ENCODE results near the gene PLPP2.

DNA sequence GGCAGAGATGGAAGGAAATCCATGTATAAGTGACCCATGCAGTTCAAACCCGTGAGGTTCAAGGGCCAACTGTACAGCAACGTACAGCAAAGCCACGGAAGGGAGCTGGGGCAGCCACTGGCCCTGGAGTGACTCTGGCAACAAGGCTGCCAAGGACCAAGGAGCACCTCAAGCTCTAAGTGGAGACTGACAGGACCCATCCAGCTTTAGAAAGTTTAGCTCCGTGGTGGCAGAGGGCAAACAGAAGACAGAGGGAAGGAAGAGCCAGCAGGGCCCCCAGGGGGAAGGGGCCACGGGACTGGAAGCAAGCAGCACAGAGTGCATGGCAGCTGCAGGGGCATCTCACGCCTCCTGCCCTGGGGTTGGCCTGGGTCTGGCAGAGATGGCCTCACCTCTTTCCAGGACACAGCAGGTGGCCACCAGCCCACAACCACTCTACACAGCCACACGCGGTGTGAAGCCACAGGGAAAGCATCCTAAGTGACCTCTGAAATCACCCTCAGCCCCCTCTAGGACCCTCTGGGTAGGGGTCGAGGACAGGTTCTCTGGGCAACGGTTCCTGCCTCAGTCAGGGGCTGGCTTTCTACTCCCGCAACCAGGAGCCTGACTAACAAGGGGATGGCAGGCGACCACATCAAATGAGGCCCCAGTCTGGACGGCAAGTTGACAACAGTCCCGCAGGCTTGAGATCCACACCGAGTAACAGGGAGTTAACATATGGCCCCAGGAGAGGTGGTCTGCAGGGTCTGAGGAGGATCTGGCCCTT, 49.6 kb upstream of the PLPP2 start:
- no peak for TF ChIP-seq POLR2AphosphoS5 (IDR thresholded peaks at IDR 0.05; ENCODE audit: low read depth, low read length)
- TF ChIP-seq, protein P1, sequence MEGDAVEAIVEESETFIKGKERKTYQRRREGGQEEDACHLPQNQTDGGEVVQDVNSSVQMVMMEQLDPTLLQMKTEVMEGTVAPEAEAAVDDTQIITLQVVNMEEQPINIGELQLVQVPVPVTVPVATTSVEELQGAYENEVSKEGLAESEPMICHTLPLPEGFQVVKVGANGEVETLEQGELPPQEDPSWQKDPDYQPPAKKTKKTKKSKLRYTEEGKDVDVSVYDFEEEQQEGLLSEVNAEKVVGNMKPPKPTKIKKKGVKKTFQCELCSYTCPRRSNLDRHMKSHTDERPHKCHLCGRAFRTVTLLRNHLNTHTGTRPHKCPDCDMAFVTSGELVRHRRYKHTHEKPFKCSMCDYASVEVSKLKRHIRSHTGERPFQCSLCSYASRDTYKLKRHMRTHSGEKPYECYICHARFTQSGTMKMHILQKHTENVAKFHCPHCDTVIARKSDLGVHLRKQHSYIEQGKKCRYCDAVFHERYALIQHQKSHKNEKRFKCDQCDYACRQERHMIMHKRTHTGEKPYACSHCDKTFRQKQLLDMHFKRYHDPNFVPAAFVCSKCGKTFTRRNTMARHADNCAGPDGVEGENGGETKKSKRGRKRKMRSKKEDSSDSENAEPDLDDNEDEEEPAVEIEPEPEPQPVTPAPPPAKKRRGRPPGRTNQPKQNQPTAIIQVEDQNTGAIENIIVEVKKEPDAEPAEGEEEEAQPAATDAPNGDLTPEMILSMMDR (IDR thresholded peaks at IDR 0.05) = no peak
- TF ChIP-seq, protein P2, sequence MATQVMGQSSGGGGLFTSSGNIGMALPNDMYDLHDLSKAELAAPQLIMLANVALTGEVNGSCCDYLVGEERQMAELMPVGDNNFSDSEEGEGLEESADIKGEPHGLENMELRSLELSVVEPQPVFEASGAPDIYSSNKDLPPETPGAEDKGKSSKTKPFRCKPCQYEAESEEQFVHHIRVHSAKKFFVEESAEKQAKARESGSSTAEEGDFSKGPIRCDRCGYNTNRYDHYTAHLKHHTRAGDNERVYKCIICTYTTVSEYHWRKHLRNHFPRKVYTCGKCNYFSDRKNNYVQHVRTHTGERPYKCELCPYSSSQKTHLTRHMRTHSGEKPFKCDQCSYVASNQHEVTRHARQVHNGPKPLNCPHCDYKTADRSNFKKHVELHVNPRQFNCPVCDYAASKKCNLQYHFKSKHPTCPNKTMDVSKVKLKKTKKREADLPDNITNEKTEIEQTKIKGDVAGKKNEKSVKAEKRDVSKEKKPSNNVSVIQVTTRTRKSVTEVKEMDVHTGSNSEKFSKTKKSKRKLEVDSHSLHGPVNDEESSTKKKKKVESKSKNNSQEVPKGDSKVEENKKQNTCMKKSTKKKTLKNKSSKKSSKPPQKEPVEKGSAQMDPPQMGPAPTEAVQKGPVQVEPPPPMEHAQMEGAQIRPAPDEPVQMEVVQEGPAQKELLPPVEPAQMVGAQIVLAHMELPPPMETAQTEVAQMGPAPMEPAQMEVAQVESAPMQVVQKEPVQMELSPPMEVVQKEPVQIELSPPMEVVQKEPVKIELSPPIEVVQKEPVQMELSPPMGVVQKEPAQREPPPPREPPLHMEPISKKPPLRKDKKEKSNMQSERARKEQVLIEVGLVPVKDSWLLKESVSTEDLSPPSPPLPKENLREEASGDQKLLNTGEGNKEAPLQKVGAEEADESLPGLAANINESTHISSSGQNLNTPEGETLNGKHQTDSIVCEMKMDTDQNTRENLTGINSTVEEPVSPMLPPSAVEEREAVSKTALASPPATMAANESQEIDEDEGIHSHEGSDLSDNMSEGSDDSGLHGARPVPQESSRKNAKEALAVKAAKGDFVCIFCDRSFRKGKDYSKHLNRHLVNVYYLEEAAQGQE (IDR thresholded peaks at IDR 0.05; ENCODE audit: insufficient read depth in 1 of 2, low read depth in 2 of 2, low read length in 1 of 2) = no peak
